Activated T-cell treated with anti-CD3 and anti-CD28 coated beads, Interleukin-2, amount 50 U/mL, for 24 hours (primary cell): Measurements from ENCODE around the gene MEF2C.

Experiments used
- DNase-seq: peaks from one replicate; pipeline ENCODE4 v3.0.0-alpha.2; 2020
- H3K27ac Mint-ChIP-seq: 2 replicates; pipeline ENCODE4 v1.8.0; 2020; ENCODE audit warnings: mild to moderate bottlenecking, mixed read lengths
- H3K27me3 Mint-ChIP-seq: 2 replicates; pipeline ENCODE4 v1.8.0; 2020; ENCODE audit warnings: mixed read lengths
- H3K36me3 Mint-ChIP-seq: 2 replicates; pipeline ENCODE4 v1.8.0; 2020; ENCODE audit warnings: low read depth, mixed read lengths
- H3K4me1 Mint-ChIP-seq: 2 replicates; pipeline ENCODE4 v1.8.0; 2020; ENCODE audit warnings: low read depth, mixed read lengths
- H3K4me3 Mint-ChIP-seq: 2 replicates; pipeline ENCODE4 v1.8.0; 2020; ENCODE audit warnings: mild to moderate bottlenecking, moderate library complexity, mixed read lengths
- H3K9me3 Mint-ChIP-seq: 2 replicates; pipeline ENCODE4 v1.8.0; 2020; ENCODE audit warnings: mixed read lengths

MEF2C gene

DNA sequence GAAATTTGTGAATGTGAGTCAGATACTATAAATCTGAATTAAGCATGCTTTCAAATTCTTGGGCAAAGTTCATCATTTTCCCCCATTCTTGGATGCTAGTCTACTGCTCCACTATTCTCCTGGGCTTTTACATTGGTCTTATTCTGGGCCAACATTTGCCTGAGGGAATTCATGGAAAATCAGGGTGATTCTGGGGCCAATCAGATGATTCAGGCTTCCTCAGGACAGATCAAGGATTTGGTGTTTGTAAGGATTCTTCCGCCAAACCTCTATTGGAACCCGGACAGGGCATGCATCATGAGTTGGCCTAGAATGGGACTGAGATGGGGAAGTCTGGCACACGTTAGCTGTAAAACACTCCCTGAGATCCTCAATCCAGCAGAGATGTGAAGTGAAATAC, 113.8 kb downstream of the MEF2C start:
- DNase-seq: no peak
- Mint-ChIP-seq H3K36me3 (no peaks in the 10 kb centered on the region), H3K9me3 (no peaks in the 10 kb centered on the region), H3K27me3 (peaks cover 20% of the 10 kb centered on the region), H3K4me1 (no peaks in the 10 kb centered on the region), H3K4me3 (no peak overlapping the region), H3K27ac (no peak overlapping the region)

DNA sequence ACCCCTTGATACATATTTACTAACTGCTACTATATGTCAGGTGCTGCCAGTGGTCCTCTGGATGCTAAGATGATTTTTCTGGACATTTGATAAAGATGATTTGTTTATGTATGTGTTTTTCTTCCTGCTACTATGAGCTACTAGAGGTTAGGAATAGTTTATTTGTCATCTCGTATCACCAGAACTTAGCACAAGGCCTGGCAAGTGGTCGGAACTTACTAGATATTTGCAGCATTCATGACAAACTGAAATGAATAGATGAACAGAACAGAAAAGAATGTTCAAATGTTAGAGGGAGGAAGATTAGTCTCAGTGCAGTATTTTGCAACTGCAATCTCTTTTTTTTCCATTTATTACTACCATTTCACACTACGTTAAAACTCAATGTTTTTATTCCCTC, 114.6 kb downstream of the MEF2C start:
- peaks cover 18% of the 10 kb centered on the region for H3K27me3 Mint-ChIP-seq
- no peak for DNase-seq
- H3K9me3 Mint-ChIP-seq: no peaks in the 10 kb centered on the region
- H3K4me1 Mint-ChIP-seq: no peaks in the 10 kb centered on the region
- H3K4me3 Mint-ChIP-seq: no peak overlapping the region
- no peak overlapping the region for H3K27ac Mint-ChIP-seq
- H3K36me3 Mint-ChIP-seq: no peaks in the 10 kb centered on the region

DNA sequence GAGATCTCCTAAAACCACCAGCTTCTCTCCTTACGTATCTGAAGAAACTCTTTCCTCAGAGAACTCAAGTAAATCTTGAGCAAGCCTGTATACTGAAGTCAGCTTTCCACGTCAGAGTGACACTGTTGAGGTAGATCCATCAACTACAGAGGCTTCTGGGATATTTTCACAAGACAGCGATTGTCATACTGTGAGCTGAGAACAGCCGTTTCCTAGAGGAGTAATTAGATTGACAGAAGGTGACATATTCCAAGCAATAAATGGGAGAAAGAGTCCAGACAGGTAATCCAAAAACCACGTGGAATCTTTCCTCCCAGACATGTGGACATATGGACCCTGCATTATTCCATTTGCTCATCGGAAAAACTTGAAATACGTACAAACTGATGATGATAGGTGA, 117.2 kb downstream of the MEF2C start:
- H3K4me3 Mint-ChIP-seq: no peak overlapping the region

DNA sequence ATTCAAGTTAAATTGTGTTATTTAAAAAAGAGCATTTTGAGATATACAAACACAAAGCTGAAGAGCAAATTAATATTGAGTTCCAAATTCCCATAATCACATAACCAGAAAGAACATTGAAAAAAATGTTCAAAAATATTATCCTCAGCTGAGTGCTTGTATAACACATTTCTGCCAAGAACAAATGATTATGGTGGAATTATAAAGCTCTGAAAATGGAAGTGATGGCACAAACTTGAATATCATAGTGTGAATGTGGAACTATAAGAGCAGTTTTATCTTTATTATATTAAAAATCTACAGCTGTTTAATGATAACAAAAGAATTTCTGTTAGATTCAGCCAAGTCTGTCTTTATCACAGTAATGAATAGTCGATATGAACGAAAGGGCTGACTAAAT, 117.8 kb downstream of the MEF2C start:
- Mint-ChIP-seq H3K4me3 (no peak overlapping the region), H3K9me3 (no peaks in the 10 kb centered on the region), H3K27ac (no peak overlapping the region), H3K27me3 (peaks cover 31% of the 10 kb centered on the region), H3K36me3 (no peaks in the 10 kb centered on the region), H3K4me1 (no peaks in the 10 kb centered on the region)
- DNase-seq: no peak

More for the DNA sequence above, 117.2 kb downstream of the MEF2C start:
- H3K27me3 Mint-ChIP-seq: peaks cover 24% of the 10 kb centered on the region
- H3K36me3 Mint-ChIP-seq: no peaks in the 10 kb centered on the region
- no peak overlapping the region for H3K27ac Mint-ChIP-seq
- no peaks in the 10 kb centered on the region for H3K9me3 Mint-ChIP-seq
- H3K4me1 Mint-ChIP-seq: no peaks in the 10 kb centered on the region
- DNase-seq: no peak

DNA sequence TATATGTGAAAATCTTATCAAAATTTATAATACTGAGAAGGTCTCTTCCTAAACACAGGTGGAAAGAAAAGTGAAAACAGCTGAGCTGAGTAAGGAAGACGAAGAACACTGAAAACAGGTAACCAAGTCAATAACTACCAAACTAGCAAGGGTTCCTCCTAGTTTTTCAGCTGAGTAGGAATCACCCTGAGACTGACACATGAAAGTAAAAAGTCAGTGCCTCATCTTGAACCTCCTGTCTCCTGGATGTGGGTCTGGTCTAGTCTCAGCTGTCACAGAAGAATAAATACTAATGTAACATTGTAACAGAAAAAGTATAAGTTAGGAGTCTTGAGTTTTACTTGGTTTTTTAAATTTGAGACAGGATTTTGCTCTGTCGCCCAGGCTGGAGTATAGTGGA, 121.0 kb downstream of the MEF2C start:
- Mint-ChIP-seq H3K9me3 (no peaks in the 10 kb centered on the region), H3K27ac (no peak overlapping the region)
- DNase-seq: no peak

DNA sequence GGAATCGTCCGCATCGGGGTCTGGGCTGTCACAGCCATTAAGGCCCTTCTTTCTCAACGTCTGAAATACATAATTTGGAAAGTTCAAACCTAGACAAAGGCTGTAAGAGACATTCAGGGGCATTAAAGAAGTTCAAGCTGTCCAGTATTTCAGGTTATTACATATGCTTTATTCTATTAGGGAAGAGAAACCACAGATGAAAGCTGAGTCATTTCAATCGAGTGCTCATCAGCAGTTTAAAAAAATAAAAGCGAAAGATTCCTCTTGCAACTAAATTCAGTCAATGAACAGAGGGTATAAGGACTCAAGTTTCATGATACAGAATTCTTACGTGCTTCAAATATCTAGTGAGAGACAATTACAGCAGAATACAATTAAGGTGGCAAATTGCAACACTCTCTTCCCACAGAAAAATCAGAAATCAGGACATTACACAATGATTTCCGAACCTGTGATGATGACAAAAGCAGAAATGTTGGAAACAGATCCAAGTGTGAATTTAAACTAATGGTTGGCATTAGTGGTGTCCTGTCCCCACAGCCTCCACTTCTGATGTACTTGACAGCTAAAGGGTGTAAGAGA, 121.6 kb downstream of the MEF2C start:
- no peak overlapping the region for H3K4me3 Mint-ChIP-seq
- H3K27me3 Mint-ChIP-seq: peaks cover 43% of the 10 kb centered on the region
- no peaks in the 10 kb centered on the region for H3K9me3 Mint-ChIP-seq
- H3K36me3 Mint-ChIP-seq: no peaks in the 10 kb centered on the region
- H3K4me1 Mint-ChIP-seq: peaks cover 10% of the 10 kb centered on the region
- no peak overlapping the region for H3K27ac Mint-ChIP-seq
- no peak for DNase-seq

More for the DNA sequence above, 121.0 kb downstream of the MEF2C start:
- H3K4me1 Mint-ChIP-seq: peaks cover 10% of the 10 kb centered on the region
- H3K36me3 Mint-ChIP-seq: no peaks in the 10 kb centered on the region
- H3K27me3 Mint-ChIP-seq: peaks cover 43% of the 10 kb centered on the region
- no peak overlapping the region for H3K4me3 Mint-ChIP-seq

DNA sequence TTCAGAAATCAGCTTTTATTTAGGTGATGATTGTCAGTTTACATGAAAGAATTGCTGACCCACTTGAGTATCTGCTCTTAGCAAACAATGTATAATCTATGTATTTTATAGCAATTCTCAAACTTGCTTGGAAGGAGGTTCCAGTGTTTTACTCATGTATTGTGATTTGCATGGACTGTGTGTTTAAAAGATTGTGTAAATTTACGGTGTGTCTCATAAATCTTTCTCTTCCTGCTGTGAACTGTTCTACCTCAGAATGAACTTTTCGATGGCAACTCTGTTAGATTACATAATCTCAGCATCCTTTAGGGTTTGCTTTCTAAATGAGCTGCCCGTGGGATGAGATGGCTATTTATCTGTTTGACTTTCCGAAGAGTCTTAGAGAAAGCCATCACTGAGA, 122.5 kb downstream of the MEF2C start:
- Mint-ChIP-seq H3K9me3 (no peaks in the 10 kb centered on the region), H3K4me3 (no peak overlapping the region), H3K36me3 (no peaks in the 10 kb centered on the region), H3K27ac (no peak overlapping the region), H3K27me3 (peaks cover 38% of the 10 kb centered on the region), H3K4me1 (peaks cover 10% of the 10 kb centered on the region)
- no peak for DNase-seq

DNA sequence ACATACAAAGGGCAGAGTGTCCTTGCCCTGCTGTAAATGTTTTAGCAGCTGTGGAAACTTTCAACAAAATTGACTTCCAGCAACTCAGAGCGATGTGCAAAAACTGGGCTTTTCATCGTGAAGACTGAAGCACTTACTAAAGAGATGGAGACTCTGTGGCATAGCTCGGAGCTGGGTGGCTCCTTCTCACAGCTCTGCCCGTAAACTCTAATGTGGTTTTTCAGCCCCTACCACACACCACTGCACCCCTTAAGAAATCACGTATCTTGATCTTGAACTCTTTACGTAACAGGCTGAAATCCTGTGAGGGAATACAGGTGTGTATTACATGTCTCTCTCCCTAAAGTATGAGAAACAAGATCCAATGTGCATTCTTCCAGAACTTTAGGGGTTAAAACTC, 124.4 kb downstream of the MEF2C start:
- no peaks in the 10 kb centered on the region for H3K36me3 Mint-ChIP-seq
- H3K9me3 Mint-ChIP-seq: no peaks in the 10 kb centered on the region
- peaks cover 10% of the 10 kb centered on the region for H3K4me1 Mint-ChIP-seq
- no peak overlapping the region for H3K27ac Mint-ChIP-seq
- no peak overlapping the region for H3K4me3 Mint-ChIP-seq
- peaks cover 47% of the 10 kb centered on the region for H3K27me3 Mint-ChIP-seq
- no peak for DNase-seq

DNA sequence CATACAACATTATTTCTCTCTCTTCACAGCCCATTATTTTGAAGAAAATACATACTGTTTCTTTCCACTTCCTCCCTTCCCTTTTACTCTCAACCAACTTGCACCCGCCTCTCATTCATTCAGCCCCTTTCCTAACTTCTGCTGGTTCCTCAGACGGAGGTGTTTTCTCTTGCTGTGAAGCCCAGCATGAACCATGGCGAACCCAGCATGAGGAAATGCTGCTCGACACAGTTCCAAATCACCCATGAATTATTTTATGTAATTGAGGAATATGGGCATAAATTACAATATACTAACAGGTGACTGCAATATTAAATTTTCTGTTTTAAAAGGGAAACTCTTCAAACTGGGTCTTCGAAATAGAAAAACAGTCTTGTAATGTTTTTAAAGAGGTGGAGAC, 124.8 kb downstream of the MEF2C start:
- Mint-ChIP-seq H3K4me3 (no peak overlapping the region), H3K27me3 (peaks cover 47% of the 10 kb centered on the region), H3K27ac (no peak overlapping the region), H3K9me3 (no peaks in the 10 kb centered on the region), H3K36me3 (no peaks in the 10 kb centered on the region), H3K4me1 (peaks cover 10% of the 10 kb centered on the region)
- DNase-seq: no peak

DNA sequence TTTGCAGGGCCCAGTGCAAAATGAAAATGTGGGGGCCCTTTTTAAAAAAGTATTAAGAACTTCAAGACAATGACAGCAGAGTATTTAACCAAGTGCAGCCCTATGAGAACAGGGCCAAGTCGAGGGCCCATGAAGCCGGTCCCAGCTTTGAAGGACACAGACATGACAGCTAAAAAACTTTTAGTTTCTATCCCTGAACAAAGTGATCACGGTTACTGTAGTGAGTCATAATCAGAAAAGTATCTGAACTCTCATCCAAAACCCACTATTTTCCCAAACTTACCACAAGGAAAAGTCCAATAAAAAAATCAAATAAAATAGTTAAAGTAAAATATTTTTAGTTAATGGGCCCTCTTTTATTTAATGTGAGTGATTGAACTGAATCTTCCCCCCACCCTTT, 126.0 kb downstream of the MEF2C start:
- H3K27ac Mint-ChIP-seq: no peak overlapping the region

DNA sequence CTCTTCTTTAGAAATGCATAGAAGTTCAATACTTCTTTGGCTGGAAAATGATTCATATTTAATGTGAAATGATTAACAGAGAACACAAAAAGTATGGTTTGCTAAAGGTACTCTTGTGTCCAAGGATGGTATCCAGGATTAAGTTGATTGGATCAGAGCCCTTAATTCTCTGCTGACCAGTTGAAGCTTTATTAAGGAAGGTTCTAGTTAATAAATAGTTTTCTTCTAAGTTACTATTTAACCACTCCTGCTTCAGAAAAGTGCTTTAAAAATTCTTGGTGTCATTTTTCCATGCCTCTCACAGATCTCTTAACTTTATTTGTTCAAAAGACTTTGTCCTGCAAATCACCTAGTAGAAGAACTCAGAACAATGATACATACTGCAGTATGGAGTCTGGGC, 134.3 kb downstream of the MEF2C start:
- H3K36me3 Mint-ChIP-seq: no peaks in the 10 kb centered on the region
- H3K27me3 Mint-ChIP-seq: peaks cover 20% of the 10 kb centered on the region
- H3K4me1 Mint-ChIP-seq: peaks cover 10% of the 10 kb centered on the region
- H3K4me3 Mint-ChIP-seq: no peak overlapping the region
- DNase-seq: no peak
- H3K27ac Mint-ChIP-seq: no peak overlapping the region
- H3K9me3 Mint-ChIP-seq: no peaks in the 10 kb centered on the region

More for the DNA sequence above, 126.0 kb downstream of the MEF2C start:
- DNase-seq: no peak
- peaks cover 56% of the 10 kb centered on the region for H3K27me3 Mint-ChIP-seq
- H3K4me1 Mint-ChIP-seq: peaks cover 13% of the 10 kb centered on the region
- no peaks in the 10 kb centered on the region for H3K36me3 Mint-ChIP-seq
- H3K9me3 Mint-ChIP-seq: no peaks in the 10 kb centered on the region
- H3K4me3 Mint-ChIP-seq: no peak overlapping the region

DNA sequence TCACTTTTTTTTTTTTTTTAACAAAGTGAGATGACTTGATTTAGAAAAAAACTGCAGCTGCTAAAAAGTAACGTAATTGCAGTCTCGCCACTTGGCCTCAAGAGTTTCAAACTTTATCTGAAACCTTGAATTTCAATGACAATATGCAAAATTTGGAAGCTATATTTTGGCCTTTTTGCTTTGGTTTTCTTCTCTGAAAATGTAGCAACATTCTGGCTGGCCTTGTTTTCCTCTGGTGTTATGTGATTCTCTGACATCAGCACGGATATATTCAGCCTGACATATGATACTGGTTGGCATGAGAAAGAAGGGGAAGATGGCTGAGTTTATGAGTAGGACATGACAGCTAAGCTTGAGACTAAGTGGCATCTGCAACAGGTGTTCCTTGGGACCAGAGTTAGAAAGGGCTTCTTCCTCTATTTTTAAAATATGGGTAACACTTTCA, 136.5 kb downstream of the MEF2C start:
- Mint-ChIP-seq H3K27ac (no peak overlapping the region), H3K4me3 (no peak overlapping the region)

DNA sequence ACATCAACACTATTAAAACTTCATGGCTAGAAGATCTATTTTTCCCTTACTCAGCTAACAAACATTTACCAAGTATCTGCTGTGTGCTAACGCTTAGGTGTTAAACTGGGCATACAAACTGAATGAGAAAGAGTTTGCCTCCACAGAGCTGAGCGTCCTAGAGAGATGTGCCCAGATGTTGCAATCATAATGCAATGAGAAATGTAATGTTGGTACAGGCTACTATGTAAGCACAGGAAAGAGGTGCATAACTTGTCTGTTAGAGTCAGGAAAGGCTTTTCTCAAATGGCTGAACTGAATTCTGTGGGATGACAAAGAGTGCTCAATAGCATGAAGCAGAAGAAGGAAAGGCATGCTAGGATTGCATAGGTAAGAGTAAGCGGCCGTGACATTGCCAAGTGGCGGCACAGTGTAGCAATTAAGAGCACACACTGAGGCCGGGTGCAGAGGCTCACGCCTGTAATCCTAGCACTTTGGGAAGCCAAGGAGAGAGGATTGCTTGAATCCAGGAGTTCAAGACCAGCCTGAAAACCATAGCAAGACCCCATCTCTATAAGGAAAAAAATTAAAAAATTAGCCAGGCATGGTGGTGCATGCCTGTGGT, 137.8 kb downstream of the MEF2C start:
- H3K4me1 Mint-ChIP-seq: no peaks in the 10 kb centered on the region
- no peaks in the 10 kb centered on the region for H3K36me3 Mint-ChIP-seq
- H3K4me3 Mint-ChIP-seq: no peak overlapping the region
- H3K27me3 Mint-ChIP-seq: peaks cover 17% of the 10 kb centered on the region
- no peaks in the 10 kb centered on the region for H3K9me3 Mint-ChIP-seq
- DNase-seq: no peak
- no peak overlapping the region for H3K27ac Mint-ChIP-seq

More for the DNA sequence above, 136.5 kb downstream of the MEF2C start:
- Mint-ChIP-seq H3K4me1 (peaks cover 2% of the 10 kb centered on the region), H3K27me3 (peaks cover 11% of the 10 kb centered on the region), H3K36me3 (no peaks in the 10 kb centered on the region), H3K9me3 (no peaks in the 10 kb centered on the region)
- DNase-seq: no peak

DNA sequence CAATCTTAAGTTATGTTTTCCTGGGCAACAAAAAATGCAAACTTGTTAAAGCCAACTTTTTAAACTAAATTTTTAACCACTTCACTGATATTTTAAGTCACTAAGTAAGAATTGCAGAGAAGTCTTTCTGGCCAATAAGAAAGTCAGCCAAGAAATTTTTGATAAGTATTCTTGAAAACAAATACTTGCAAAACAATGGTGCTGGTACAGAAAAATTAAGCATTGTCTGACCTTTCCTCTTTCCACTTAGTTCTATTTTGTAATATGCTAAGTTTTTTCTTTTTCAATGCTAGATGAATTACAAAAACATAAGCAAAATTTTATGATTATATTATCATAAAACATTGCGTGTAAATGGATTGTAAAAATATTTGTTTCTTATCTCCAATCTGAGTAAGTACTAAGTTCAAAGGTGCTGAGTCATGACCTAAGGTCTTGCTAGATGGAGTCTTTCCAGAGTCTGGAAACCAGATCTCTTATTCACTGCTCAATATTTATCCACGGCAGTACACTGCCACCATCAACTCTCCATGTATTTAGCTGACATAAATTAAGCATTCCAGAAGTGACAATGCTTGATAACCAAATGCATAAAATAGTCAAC, 139.7 kb downstream of the MEF2C start:
- no peaks in the 10 kb centered on the region for H3K9me3 Mint-ChIP-seq
- DNase-seq: no peak
- no peak overlapping the region for H3K4me3 Mint-ChIP-seq
- no peaks in the 10 kb centered on the region for H3K36me3 Mint-ChIP-seq
- peaks cover 22% of the 10 kb centered on the region for H3K27me3 Mint-ChIP-seq
- no peak overlapping the region for H3K27ac Mint-ChIP-seq
- H3K4me1 Mint-ChIP-seq: no peaks in the 10 kb centered on the region

DNA sequence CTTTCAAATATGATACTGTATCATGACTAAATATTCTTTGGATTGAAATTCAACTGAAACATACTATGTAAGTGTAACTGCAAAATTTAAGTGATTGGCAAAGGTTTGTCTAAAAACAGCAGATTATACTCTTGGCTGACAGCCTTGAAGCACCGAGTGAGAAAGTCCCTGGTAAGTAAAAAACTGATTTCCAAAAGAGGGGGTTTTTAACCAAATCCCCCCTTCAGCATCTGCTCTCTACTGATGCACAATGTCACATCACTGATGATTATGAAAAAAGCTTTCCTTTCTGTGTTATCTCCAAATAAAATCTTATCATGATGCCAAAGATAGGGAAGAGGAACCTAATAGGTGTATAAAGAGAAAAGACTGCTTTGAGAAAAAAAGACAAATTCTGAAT, 141.0 kb downstream of the MEF2C start:
- H3K27ac Mint-ChIP-seq: no peak overlapping the region
- no peak overlapping the region for H3K4me3 Mint-ChIP-seq
- H3K27me3 Mint-ChIP-seq: peaks cover 30% of the 10 kb centered on the region
- H3K9me3 Mint-ChIP-seq: no peaks in the 10 kb centered on the region
- H3K36me3 Mint-ChIP-seq: no peaks in the 10 kb centered on the region
- no peaks in the 10 kb centered on the region for H3K4me1 Mint-ChIP-seq
- DNase-seq: no peak
